SU-DHL-6 (cell line): ENCODE data around the gene MPRIP.
"Not testable (repeated sequence)": the region's sequence is repeated elsewhere in the genome, so short reads cannot be mapped to it uniquely, and the experiment has no call there.

Experiments
- H2AFZ ChIP-seq: fragments of 200-600 bp; sonication (generic); 2 replicates; pipeline ENCODE4 v1.6.1; 2014; ENCODE audit warnings: low read depth, mild to moderate bottlenecking, moderate library complexity, mixed read lengths, antibody characterized with exemption, low read length; ENCODE audit not compliant: severe bottlenecking
- H3F3A ChIP-seq: fragments of 200-600 bp; shearing (Covaris generic); 2 replicates; pipeline ENCODE4 v1.6.0; 2016; ENCODE audit warnings: antibody characterized with exemption, mild to moderate bottlenecking; ENCODE audit not compliant: insufficient read depth
- H3K27ac ChIP-seq: fragments of 200-600 bp; sonication (generic); 2 replicates; pipeline ENCODE4 v1.5.1; 2016; ENCODE audit warnings: low read depth, mild to moderate bottlenecking, low read length, moderate library complexity, mixed read lengths
- H3K27me3 ChIP-seq: fragments of 200-600 bp; sonication (generic), shearing (Covaris generic); 2 replicates; pipeline ENCODE4 v1.6.0; 2014; ENCODE audit warnings: mild to moderate bottlenecking, low read length
- H3K36me3 ChIP-seq: fragments of 200-600 bp; sonication (generic); 2 replicates; pipeline ENCODE4 v1.6.1; 2014; ENCODE audit warnings: mild to moderate bottlenecking, low read length, mixed read lengths
- H3K4me2 ChIP-seq: fragments of 300-600, 200-600 bp; shearing (Covaris generic), sonication (generic); 2 replicates; pipeline ENCODE4 v1.6.0; 2014; ENCODE audit warnings: low read length, low read depth, mild to moderate bottlenecking; ENCODE audit not compliant: poor library complexity, severe bottlenecking
- H3K4me3 ChIP-seq: fragments of 200-600 bp; sonication (generic); 2 replicates; pipeline ENCODE4 v1.5.1; 2014; ENCODE audit warnings: antibody characterized with exemption, low read length, mild to moderate bottlenecking, mixed read lengths; ENCODE audit not compliant: insufficient read depth, poor library complexity, severe bottlenecking
- H3K79me2 ChIP-seq: fragments of 200-600 bp; sonication (generic); 2 replicates; pipeline ENCODE4 v1.6.1; 2014; ENCODE audit warnings: mild to moderate bottlenecking, low read length, moderate library complexity; ENCODE audit not compliant: insufficient read depth
- H3K9ac ChIP-seq: fragments of 200-600 bp; sonication (generic); 2 replicates; pipeline ENCODE4 v1.7.0; 2014; ENCODE audit warnings: mild to moderate bottlenecking, low read length
- H3K9me2 ChIP-seq: fragments of 200-600 bp; sonication (generic); replicated peaks from 2 replicates; pipeline ENCODE4 v1.6.1; 2014; ENCODE audit warnings: low read length; ENCODE audit not compliant: insufficient read depth
- H3K9me3 ChIP-seq: fragments of 200-600 bp; sonication (generic); 2 replicates; pipeline ENCODE4 v1.6.1; 2014; ENCODE audit warnings: low read length, mixed read lengths; ENCODE audit not compliant: insufficient read depth
- H4K20me1 ChIP-seq: fragments of 200-600 bp; sonication (generic); 2 replicates; pipeline ENCODE4 v1.6.1; 2014; ENCODE audit warnings: low read depth, mild to moderate bottlenecking, antibody characterized with exemption, low read length, moderate library complexity, mixed read lengths
- EZH2phosphoT487 ChIP-seq: fragments of 200-600 bp; sonication (generic), shearing (Covaris generic); conservative IDR thresholded peaks from 2 replicates; pipeline ENCODE4 v1.6.1; 2018; ENCODE audit warnings: mild to moderate bottlenecking, antibody characterized with exemption, low read length, moderate library complexity, mixed read lengths
- TF ChIP-seq, protein P1 (sequence below): fragments of 200-600 bp; sonication (generic); IDR thresholded peaks from one replicate; pipeline ENCODE4 v1.5.1; 2017; ENCODE audit warnings: antibody characterized with exemption, mild to moderate bottlenecking, low read length, moderate library complexity; ENCODE audit not compliant: insufficient read depth, poor library complexity, severe bottlenecking

MPRIP gene

DNA sequence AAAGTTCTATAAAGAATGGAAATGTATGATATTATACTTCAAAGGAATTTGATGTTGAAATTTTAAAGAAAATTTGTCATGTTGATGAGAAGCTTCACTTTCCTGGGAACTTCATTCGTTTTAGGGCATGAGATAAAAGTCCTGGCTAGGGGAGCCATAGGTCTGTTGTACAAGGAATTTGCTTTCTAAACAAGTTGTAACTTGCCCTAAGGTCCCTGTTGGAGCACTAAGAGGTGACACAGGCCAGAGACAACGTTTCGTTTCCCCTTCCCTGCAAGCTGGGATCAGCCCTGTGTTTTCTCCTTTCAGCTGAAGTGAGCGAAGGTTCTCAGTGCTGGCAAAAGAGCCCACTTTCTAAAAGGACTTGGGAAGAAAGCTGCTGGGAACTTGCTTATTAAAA, 147.3 kb downstream of the MPRIP start:
- Histone ChIP-seq H3K9me2 (no peaks in the 10 kb centered on the region), H3K27ac (no peak overlapping the region), H3K9ac (no peak overlapping the region), H4K20me1 (no peaks in the 10 kb centered on the region), H3K4me3 (no peak overlapping the region), H3K36me3 (no peaks in the 10 kb centered on the region), H3K4me2 (no peak overlapping the region), H3F3A (no peaks in the 10 kb centered on the region), H3K79me2 (no peaks in the 10 kb centered on the region), H3K27me3 (no peaks in the 10 kb centered on the region), H3K9me3 (no peaks in the 10 kb centered on the region), H2AFZ (no peak overlapping the region)
- no peak for TF ChIP-seq EZH2phosphoT487
- TF ChIP-seq, protein P1, sequence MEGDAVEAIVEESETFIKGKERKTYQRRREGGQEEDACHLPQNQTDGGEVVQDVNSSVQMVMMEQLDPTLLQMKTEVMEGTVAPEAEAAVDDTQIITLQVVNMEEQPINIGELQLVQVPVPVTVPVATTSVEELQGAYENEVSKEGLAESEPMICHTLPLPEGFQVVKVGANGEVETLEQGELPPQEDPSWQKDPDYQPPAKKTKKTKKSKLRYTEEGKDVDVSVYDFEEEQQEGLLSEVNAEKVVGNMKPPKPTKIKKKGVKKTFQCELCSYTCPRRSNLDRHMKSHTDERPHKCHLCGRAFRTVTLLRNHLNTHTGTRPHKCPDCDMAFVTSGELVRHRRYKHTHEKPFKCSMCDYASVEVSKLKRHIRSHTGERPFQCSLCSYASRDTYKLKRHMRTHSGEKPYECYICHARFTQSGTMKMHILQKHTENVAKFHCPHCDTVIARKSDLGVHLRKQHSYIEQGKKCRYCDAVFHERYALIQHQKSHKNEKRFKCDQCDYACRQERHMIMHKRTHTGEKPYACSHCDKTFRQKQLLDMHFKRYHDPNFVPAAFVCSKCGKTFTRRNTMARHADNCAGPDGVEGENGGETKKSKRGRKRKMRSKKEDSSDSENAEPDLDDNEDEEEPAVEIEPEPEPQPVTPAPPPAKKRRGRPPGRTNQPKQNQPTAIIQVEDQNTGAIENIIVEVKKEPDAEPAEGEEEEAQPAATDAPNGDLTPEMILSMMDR: no peak

DNA sequence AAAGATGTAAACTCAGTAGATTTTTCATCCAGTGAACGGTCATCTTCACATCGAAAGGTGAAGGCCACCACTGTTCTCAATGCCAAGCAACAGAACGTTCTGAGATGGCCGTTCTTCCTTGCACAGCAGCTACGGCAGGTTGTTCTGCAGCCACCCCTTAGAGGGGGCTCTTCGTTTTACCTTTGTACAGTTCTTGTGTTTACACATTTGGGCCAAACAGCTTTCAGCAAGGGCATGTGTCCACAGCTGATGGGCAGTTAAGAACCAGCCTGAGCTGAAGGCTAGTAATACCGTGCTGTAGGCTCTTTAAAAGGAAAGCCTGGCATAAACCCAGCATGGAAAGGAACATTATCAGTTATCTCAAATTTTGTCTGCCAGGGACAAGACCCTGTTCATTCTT, 147.9 kb downstream of the MPRIP start:
- Histone ChIP-seq H3K27me3 (no peaks in the 10 kb centered on the region), H3K36me3 (no peaks in the 10 kb centered on the region), H3K4me3 (no peak overlapping the region), H3K9me3 (no peaks in the 10 kb centered on the region), H3K9me2 (no peaks in the 10 kb centered on the region), H3K79me2 (no peaks in the 10 kb centered on the region), H3K9ac (no peak overlapping the region), H3K27ac (no peak overlapping the region), H2AFZ (no peak overlapping the region), H3K4me2 (no peak overlapping the region), H3F3A (no peaks in the 10 kb centered on the region), H4K20me1 (no peaks in the 10 kb centered on the region)
- TF ChIP-seq EZH2phosphoT487: no peak
- TF ChIP-seq, protein P1: no peak

DNA sequence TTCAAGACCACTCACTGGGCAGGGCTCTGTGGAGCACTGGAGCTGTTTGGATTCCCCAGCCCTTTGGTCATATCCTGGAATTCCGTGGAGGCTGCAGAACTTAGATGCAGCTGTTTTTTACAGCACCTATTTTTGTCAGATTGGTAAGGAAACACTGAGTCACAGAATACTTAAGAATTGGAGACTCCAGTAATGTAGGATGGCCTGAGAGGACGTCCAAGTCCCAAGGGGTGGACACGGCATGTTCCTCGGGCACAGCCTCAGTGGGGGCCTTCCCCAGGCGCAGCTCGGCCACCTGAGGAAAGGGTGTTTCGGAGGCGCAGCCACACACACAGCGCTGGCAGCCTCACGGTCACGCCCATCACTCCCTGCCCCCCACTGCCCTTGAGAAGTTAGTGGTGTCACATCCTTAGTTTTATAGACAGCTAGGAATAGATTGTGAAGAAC, 149.1 kb downstream of the MPRIP start:
- Histone ChIP-seq H3K4me2 (no peak overlapping the region), H4K20me1 (no peaks in the 10 kb centered on the region), H3K9ac (no peak overlapping the region), H3K27ac (no peak overlapping the region), H3K9me3 (no peaks in the 10 kb centered on the region), H3F3A (no peaks in the 10 kb centered on the region), H3K9me2 (no peaks in the 10 kb centered on the region), H3K4me3 (no peak overlapping the region), H3K79me2 (no peaks in the 10 kb centered on the region), H2AFZ (no peak overlapping the region), H3K27me3 (no peaks in the 10 kb centered on the region), H3K36me3 (no peaks in the 10 kb centered on the region)
- no peak for TF ChIP-seq EZH2phosphoT487
- TF ChIP-seq, protein P1: no peak

DNA sequence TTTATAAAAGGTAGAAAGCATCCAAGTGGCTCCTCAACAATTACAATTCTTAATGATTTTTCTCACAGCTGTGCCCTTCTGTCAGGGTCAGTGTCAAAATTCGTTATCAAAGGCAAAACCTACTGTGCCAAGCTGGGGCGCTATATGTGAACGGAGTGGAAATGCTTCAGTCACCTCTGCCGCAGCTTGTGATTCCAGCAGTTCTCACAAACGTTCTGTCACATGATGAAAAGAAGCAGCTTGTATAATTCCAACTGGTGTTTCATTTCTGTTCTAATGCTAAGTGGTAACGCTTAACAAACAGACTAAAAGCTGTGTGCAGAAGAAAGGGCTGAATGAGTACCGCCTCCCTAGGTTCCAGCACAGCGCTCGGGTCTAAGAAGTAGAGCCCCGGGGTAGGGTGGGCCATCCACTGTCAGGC, 149.7 kb downstream of the MPRIP start:
- Histone ChIP-seq H3F3A (0 out of 2 replicates have a peak, but pooled peaks cover 4% of the 10 kb centered on the region), H3K36me3 (no peaks in the 10 kb centered on the region), H3K9ac (no peak overlapping the region), H3K9me3 (no peaks in the 10 kb centered on the region), H3K27me3 (no peaks in the 10 kb centered on the region), H3K9me2 (no peaks in the 10 kb centered on the region), H3K79me2 (no peaks in the 10 kb centered on the region), H2AFZ (no peak overlapping the region), H3K4me2 (no peak overlapping the region), H3K27ac (no peak overlapping the region), H4K20me1 (no peaks in the 10 kb centered on the region), H3K4me3 (no peak overlapping the region)
- TF ChIP-seq, protein P1: no peak
- no peak for TF ChIP-seq EZH2phosphoT487

DNA sequence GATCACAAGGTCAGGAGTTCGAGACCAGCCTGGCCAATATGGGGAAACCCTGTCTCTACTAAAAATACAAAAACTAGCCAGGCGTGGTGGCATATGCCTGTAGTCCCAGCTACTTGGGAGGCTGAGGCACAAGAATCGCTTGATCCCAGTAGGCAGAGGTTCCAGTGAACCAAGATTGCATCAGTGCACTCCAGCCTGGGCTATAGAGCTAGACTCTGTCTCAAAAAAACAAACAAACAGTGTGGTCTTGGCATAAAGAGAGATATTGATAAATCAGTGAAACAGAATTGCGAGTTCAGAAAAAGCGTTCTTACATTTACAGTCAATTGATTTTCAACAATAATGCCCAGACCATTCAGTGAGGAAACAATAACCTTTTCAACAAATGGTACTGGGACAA, 153.2 kb downstream of the MPRIP start:
- H3K27me3 ChIP-seq, H3K9me3 ChIP-seq, H3K4me2 ChIP-seq, H3K27ac ChIP-seq, H3K4me3 ChIP-seq, H3K79me2 ChIP-seq, H3F3A ChIP-seq, H3K9me2 ChIP-seq, H3K36me3 ChIP-seq, H4K20me1 ChIP-seq, H3K9ac ChIP-seq, H2AFZ ChIP-seq: not testable (repeated sequence)
